Lower leg skin (tissue), 4 donors: ENCODE results near the gene DDX27. TPM values are rescaled to one million over a fixed set of nuclear protein-coding genes. Genes with fewer than 3 reads are reported as not detected.

Source experiments
- DNase-seq, 2 donors: peaks; one replicate each; pipeline ENCODE4 v3.0.0-alpha.2; 2019; ENCODE audit warnings: low spot score in 2 of 2
- H3K4me3 ChIP-seq: fragments of 200-600 bp; sonication (generic); 2 replicates; pipeline ENCODE4 v1.5.1; 2017; ENCODE audit warnings: mild to moderate bottlenecking, low read depth; ENCODE audit not compliant: poor library complexity, severe bottlenecking
- CTCF ChIP-seq, 3 donors: fragments of 450-650 bp; IDR thresholded peaks; one replicate each; pipeline ENCODE4 v1.5.1; 2016; ENCODE audit warnings: antibody characterized with exemption in 3 of 3, mild to moderate bottlenecking in 3 of 3, moderate library complexity in 2 of 3
- POLR2A ChIP-seq, 2 donors: fragments of 450-650 bp; IDR thresholded peaks; one replicate each; pipeline ENCODE4 v1.6.1; 2016 to 2017; ENCODE audit warnings: antibody characterized with exemption in 2 of 2, mild to moderate bottlenecking in 1 of 2, moderate library complexity in 1 of 2
- WGBS, 2 donors: methylation state at CpG; one replicate each; pipeline ENCODE4 v1.1.5; 2018; 5-methylcytosine and 5-hydroxymethylcytosine counted together
- intact Hi-C: fragments of 100-400 bp; cut with DNase I; formaldehyde crosslinking; loops from one replicate; pipeline ENCODE4 v1.15.0; 2023; ENCODE audit warnings: low total_unique reads
- total RNA-seq, 4 donors: library from RNA; depleted of rRNA; stranded (reverse); fragments of >200 nt; gene quantifications; one replicate each; pipeline ENCODE4 v1.1.0, GENCODE V29; 2016

DDX27 gene
- total RNA-seq, 4 donors from 2014 or later, result 33.9 to 38.0 (median 36.7) TPM

- intact Hi-C loops, result no loop called here
- 59 to 73% methylated on average over 5 of the region's 5 CpGs for WGBS, 2 donors
- no peak overlapping the region for H3K4me3 ChIP-seq
- DNase-seq, result no peak
- TF ChIP-seq POLR2A (IDR thresholded peaks at IDR 0.05) (no peak), CTCF (IDR thresholded peaks at IDR 0.05) (no peak)
Observed at GRCh38 chr20:49247792-49248191, 28.6 kb downstream of the DDX27 start.

GRCh38 chr20:49248301-49248700 lies 29.1 kb downstream of the DDX27 start:
- H3K4me3 ChIP-seq, result no peak overlapping the region
- DNase-seq, result no peak
- 81 to 83% methylated on average over 8 to 10 of the region's 10 CpGs for WGBS, 2 donors
- intact Hi-C loops, result no loop called here
- no peak for TF ChIP-seq CTCF (IDR thresholded peaks at IDR 0.05)
- no peak for TF ChIP-seq POLR2A (IDR thresholded peaks at IDR 0.05)

- WGBS, 2 donors, result 55 to 70% methylated on average over 18 of the region's 18 CpGs
- TF ChIP-seq CTCF (IDR thresholded peaks at IDR 0.05), result no peak
- TF ChIP-seq POLR2A (IDR thresholded peaks at IDR 0.05), result no peak
- intact Hi-C loops, result no loop called here
- no peak overlapping the region for H3K4me3 ChIP-seq
- no peak for DNase-seq
Observed at GRCh38 chr20:49248879-49249665, 29.9 kb downstream of the DDX27 start.

- TF ChIP-seq CTCF (IDR thresholded peaks at IDR 0.05), result no peak
- no peak for TF ChIP-seq POLR2A (IDR thresholded peaks at IDR 0.05)
- no peak overlapping the region for H3K4me3 ChIP-seq
- WGBS, 2 donors, result 88 to 93% methylated on average over 6 of the region's 6 CpGs
- intact Hi-C loops, result no loop called here
- DNase-seq, result no peak
Observed at GRCh38 chr20:49252556-49253350, 33.5 kb downstream of the DDX27 start.

GRCh38 chr20:49256261-49256660 lies 37.0 kb downstream of the DDX27 start:
- DNase-seq, result peak in 1 of 2 donors; percentile 82
- no peak overlapping the region for H3K4me3 ChIP-seq
- intact Hi-C loops, result no loop called here
- 76 to 79% methylated on average over 6 of the region's 6 CpGs for WGBS, 2 donors
- no peak for TF ChIP-seq POLR2A (IDR thresholded peaks at IDR 0.05)
- TF ChIP-seq CTCF (IDR thresholded peaks at IDR 0.05), result no peak
